HG02840 (cell line): Measurements from ENCODE around the gene NRXN3.

Source experiments
- ATAC-seq: cut with Tn5 transposase; IDR thresholded peaks from one replicate; pipeline ENCODE4 v1.9.1; 2021; ENCODE audit warnings: mild to moderate bottlenecking, moderate library complexity, moderate number of reproducible peaks; ENCODE audit not compliant: unreplicated experiment, low FRiP score

NRXN3 gene

GRCh38 chr14:79605849-79606248, 1435.7 kb downstream of the NRXN3 start:
- no peak for ATAC-seq

GRCh38 chr14:79608446-79608845, 1438.3 kb downstream of the NRXN3 start:
- no peak for ATAC-seq

- no peak for ATAC-seq
These were observed 1443.5 kb downstream of the NRXN3 start for GRCh38 chr14:79613625-79614024.

- ATAC-seq: no peak
These were observed 1444.3 kb downstream of the NRXN3 start for GRCh38 chr14:79614448-79614847.

- ATAC-seq: no peak
These were observed 1456.9 kb downstream of the NRXN3 start for GRCh38 chr14:79627058-79627457.

- ATAC-seq: no peak
These were observed 1459.5 kb downstream of the NRXN3 start for GRCh38 chr14:79629411-79630287.

GRCh38 chr14:79630288-79630960, 1460.3 kb downstream of the NRXN3 start:
- ATAC-seq: no peak

GRCh38 chr14:79631276-79631675, 1461.1 kb downstream of the NRXN3 start:
- no peak for ATAC-seq

GRCh38 chr14:79638672-79639266, 1468.6 kb downstream of the NRXN3 start:
- no peak for ATAC-seq

- no peak for ATAC-seq
These were observed 1469.4 kb downstream of the NRXN3 start for GRCh38 chr14:79639613-79640012.

- ATAC-seq: no peak
These were observed 1471.2 kb downstream of the NRXN3 start for GRCh38 chr14:79641371-79641770.

- ATAC-seq: no peak
These were observed 1473.0 kb downstream of the NRXN3 start for GRCh38 chr14:79643132-79643531.

GRCh38 chr14:79645753-79646362, 1475.7 kb downstream of the NRXN3 start:
- ATAC-seq: no peak

- ATAC-seq: no peak
These were observed 1479.7 kb downstream of the NRXN3 start for GRCh38 chr14:79649856-79650255.

GRCh38 chr14:79652513-79653307, 1482.5 kb downstream of the NRXN3 start:
- ATAC-seq: no peak

GRCh38 chr14:79656056-79656455, 1485.9 kb downstream of the NRXN3 start:
- ATAC-seq: no peak

GRCh38 chr14:79656496-79656895, 1486.3 kb downstream of the NRXN3 start:
- no peak for ATAC-seq

- no peak for ATAC-seq
These were observed 1488.0 kb downstream of the NRXN3 start for GRCh38 chr14:79658221-79658620.

- no peak for ATAC-seq
These were observed 1488.6 kb downstream of the NRXN3 start for GRCh38 chr14:79658769-79659168.
